Adrenal gland (tissue), 12 donors: ENCODE results near the gene ME2. TPM values are rescaled to one million over a fixed set of nuclear protein-coding genes. Genes with fewer than 3 reads are reported as not detected.

Experiments
- DNase-seq, 7 donors: peaks; one replicate each; pipeline ENCODE4 v3.0.0-alpha.2; 2019 to 2020
- H3K27ac ChIP-seq, 5 donors: fragments of 200-600 bp; sonication (generic) in 4 of 5; 1 replicate in 3 of 5; 2 replicates in 2 of 5; pipeline versions ENCODE4 v1.5.1 to v1.8.0; 2016 to 2020; ENCODE audit warnings: mild to moderate bottlenecking in 1 of 5
- H3K27me3 ChIP-seq: fragments of 200-600 bp; 2 replicates; pipeline ENCODE4 v1.8.0; 2021
- H3K36me3 ChIP-seq, 2 donors: fragments of 200-600 bp; replicated peaks in 1 of 2; 1 replicate in 1 of 2; 2 replicates in 1 of 2; pipeline versions ENCODE4 v1.5.1 to v1.8.0; 2018 to 2022
- H3K4me1 ChIP-seq, 2 donors: fragments of 200-600 bp; replicated peaks in 1 of 2; 1 replicate in 1 of 2; 2 replicates in 1 of 2; pipeline versions ENCODE4 v1.5.1 to v1.8.0; 2018 to 2021
- H3K4me3 ChIP-seq, 4 donors: fragments of 200-600 bp; sonication (generic) in 3 of 4; one replicate each; pipeline ENCODE4 v1.5.1; 2016 to 2018
- H3K9me3 ChIP-seq, 3 donors: fragments of 200-600 bp; sonication (generic) in 1 of 3; replicated peaks in 1 of 3; 1 replicate in 2 of 3; 2 replicates in 1 of 3; pipeline versions ENCODE4 v1.5.1 to v1.8.0; 2016 to 2021
- POLR2A ChIP-seq, 2 donors: fragments of 450-650 bp; IDR thresholded peaks; one replicate each; pipeline ENCODE4 v1.6.1; 2017; ENCODE audit warnings: antibody characterized with exemption in 2 of 2, mild to moderate bottlenecking in 2 of 2, moderate library complexity in 1 of 2
- WGBS, 4 donors: extraction: QIAGEN DNeasy Blood & Tissue Kit in 2 of 4; methylation state at CpG; one replicate each; pipeline versions ENCODE4 v1.1.5 to v1.1.7; 2013 to 2017; 5-methylcytosine and 5-hydroxymethylcytosine counted together
- intact Hi-C, 2 donors: fragments of 100-400 bp; cut with DNase I; formaldehyde crosslinking; loops; one replicate each; pipeline versions ENCODE4 v1.14.1 to v1.15.0; 2022 to 2023
- polyA plus RNA-seq, 3 donors: library from polyadenylated mRNA; stranded (reverse); fragments of 200-250 nt in 2 of 3; fragments of 350-450 nt in 1 of 3; fragmentation: Illumina TruSeq in 1 of 3; extraction: RNeasy Lipid Tissue Mini Kit (QIAGEN cat#74804) in 1 of 3; gene quantifications; one replicate each; pipeline ENCODE4 v1.2.3, GENCODE V29; 2013 to 2014
- total RNA-seq, 9 donors: library from RNA; depleted of rRNA in 4 of 9; stranded (reverse); fragments of >200 nt in 4 of 9; fragments of 120-200 nt in 1 of 9; fragmentation: NEBNext Ultra II Directional in 1 of 9; extraction: Animal tissue kit (Norgen Biotek cat#: 25700) in 1 of 9; gene quantifications; one replicate each; pipeline versions ENCODE4 v1.1.0 to v1.2.4, GENCODE V29; 2013 to 2023
- TF ChIP-seq, protein P1 (sequence below), 6 experiments: fragments of 450-650 bp in 4 of 6; fragments of 200-600 bp in 2 of 6; sonication (generic) in 1 of 6; IDR thresholded peaks; 1 replicate in 5 of 6; 2 replicates in 1 of 6; pipeline versions ENCODE4 v1.5.1 to v1.8.0; 2016 to 2021; ENCODE audit warnings: antibody characterized with exemption in 6 of 6, mild to moderate bottlenecking in 2 of 6, moderate library complexity in 1 of 6
- donor health status: healthy with polysubstance abuse.
- donor health status: Bipolar disorder and iron deficiency.
- donor health status: DM: yes; HTN: yes; CAD: no.
- donor health status: DM: no; HTN: no; CAD: no.
- donor health status: DM: no; HTN: no; CAD: no.
- donor health status: DM: yes; HTN: yes; CAD: no.

ME2 gene
- total and polyA plus RNA-seq, 12 donors: 17.9 to 133 (median 60.4) TPM

DNA sequence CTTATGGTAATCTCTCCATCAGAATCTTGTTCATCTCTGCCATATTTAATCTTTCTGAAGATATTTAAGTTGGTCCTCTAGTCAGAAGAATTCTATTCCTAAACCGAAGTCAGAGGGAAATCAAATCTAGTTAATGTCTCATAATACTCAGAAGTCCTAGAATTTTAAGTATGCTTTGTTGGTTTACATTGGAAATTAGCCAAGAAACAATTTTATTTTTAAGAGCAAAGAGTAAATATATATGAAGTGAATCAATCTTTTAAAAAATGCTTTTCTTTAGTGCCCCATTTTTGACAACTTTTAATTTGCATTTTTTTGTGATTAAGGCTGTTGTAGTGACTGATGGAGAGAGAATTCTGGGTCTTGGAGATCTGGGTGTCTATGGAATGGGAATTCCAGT lies 38.1 kb downstream of the ME2 start:
- no peak overlapping the region for H3K4me3 ChIP-seq
- H3K27ac ChIP-seq: no peak overlapping the region
- TF ChIP-seq POLR2A (IDR thresholded peaks at IDR 0.05): no peak
- TF ChIP-seq, protein P1, sequence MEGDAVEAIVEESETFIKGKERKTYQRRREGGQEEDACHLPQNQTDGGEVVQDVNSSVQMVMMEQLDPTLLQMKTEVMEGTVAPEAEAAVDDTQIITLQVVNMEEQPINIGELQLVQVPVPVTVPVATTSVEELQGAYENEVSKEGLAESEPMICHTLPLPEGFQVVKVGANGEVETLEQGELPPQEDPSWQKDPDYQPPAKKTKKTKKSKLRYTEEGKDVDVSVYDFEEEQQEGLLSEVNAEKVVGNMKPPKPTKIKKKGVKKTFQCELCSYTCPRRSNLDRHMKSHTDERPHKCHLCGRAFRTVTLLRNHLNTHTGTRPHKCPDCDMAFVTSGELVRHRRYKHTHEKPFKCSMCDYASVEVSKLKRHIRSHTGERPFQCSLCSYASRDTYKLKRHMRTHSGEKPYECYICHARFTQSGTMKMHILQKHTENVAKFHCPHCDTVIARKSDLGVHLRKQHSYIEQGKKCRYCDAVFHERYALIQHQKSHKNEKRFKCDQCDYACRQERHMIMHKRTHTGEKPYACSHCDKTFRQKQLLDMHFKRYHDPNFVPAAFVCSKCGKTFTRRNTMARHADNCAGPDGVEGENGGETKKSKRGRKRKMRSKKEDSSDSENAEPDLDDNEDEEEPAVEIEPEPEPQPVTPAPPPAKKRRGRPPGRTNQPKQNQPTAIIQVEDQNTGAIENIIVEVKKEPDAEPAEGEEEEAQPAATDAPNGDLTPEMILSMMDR (IDR thresholded peaks at IDR 0.05): no peak
- H3K4me1 ChIP-seq: no peaks in the 10 kb centered on the region
- H3K9me3 ChIP-seq: no peaks in the 10 kb centered on the region
- intact Hi-C loops: no loop called here
- no peak for DNase-seq
- 74 to 93% (median 79%) methylated on average over 1 of the region's 1 CpG for WGBS, 4 donors
- H3K27me3 ChIP-seq: no peaks in the 10 kb centered on the region
- H3K36me3 ChIP-seq: peaks cover 0 to 17% of the 10 kb centered on the region in 2 donors

DNA sequence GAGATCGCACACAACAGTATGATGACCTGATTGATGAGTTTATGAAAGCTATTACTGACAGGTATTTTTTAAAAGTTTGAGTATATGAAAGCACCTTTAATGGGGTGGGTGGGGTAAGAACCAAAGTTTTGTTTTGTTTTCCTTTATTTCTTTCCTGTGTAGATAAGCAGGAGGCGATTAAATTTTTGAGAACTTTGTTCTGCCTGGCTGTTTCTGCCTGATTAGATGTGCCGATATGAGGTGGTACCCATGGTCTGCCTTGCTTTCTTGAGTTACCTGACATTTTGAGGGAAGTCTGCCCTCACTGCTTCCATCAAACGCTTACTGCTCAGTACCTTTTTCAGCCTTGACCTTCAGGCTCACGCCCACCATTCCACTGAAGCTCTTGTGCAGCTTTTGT lies 39.2 kb downstream of the ME2 start:
- 92 to 96% (median 93%) methylated on average over 5 of the region's 5 CpGs for WGBS, 4 donors
- peaks cover 0 to 21% of the 10 kb centered on the region in 2 donors for H3K36me3 ChIP-seq

DNA sequence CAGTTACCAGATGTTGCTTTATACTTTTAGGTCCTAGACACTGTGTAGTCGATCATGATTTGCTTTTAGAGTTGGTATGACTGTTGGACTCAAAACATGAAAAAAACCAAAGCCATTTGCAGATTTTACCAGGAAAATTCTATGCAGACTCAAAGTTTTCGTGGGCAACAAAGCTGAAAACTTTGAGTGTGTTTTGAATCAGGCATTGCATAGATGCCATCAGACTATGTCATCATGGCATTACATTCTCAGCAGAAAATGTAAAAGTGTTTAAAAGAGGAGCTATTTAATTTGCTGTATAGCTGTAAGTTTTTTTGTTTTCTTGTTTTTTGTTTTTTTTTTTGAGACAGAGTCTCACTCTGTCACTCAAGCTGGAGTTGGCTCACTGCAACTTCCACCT lies 45.5 kb downstream of the ME2 start:
- 92 to 98% (median 97%) methylated on average over 2 of the region's 2 CpGs for WGBS, 4 donors
- H3K9me3 ChIP-seq: no peaks in the 10 kb centered on the region
- H3K36me3 ChIP-seq: peaks cover 0 to 38% of the 10 kb centered on the region in 2 donors
- TF ChIP-seq POLR2A (IDR thresholded peaks at IDR 0.05): no peak
- TF ChIP-seq, protein P1 (IDR thresholded peaks at IDR 0.05): no peak
- DNase-seq: no peak
- no peaks in the 10 kb centered on the region for H3K4me1 ChIP-seq
- no peak overlapping the region for H3K27ac ChIP-seq
- H3K4me3 ChIP-seq: no peak overlapping the region
- H3K27me3 ChIP-seq: no peaks in the 10 kb centered on the region
- intact Hi-C loops: no loop called here

More for the DNA sequence above, 39.2 kb downstream of the ME2 start:
- H3K4me1 ChIP-seq: no peaks in the 10 kb centered on the region
- H3K27me3 ChIP-seq: no peaks in the 10 kb centered on the region
- no peak overlapping the region for H3K4me3 ChIP-seq
- TF ChIP-seq, protein P1 (IDR thresholded peaks at IDR 0.05): no peak
- TF ChIP-seq POLR2A (IDR thresholded peaks at IDR 0.05): no peak
- no peaks in the 10 kb centered on the region for H3K9me3 ChIP-seq
- no peak for DNase-seq
- no peak overlapping the region for H3K27ac ChIP-seq
- intact Hi-C loops: no loop called here

DNA sequence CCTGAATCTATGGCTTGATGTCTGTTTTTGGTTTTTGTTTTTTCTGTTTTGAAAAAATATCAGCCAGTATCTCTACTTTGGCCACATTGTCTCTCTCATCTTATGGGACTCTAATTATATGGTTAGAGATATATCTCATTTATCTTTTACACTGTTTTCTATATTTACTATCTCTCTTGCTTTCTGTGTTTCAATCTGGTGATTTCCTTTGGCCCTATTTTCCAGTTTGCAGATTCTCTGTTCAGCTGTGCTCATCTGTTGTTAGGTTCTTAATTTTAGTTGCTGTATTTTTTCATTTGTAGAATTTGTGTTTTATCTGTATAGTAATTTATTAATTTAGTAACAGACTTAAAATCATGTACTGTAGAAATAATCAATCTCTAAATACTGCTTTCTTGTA lies 47.6 kb downstream of the ME2 start:
- Histone ChIP-seq H3K4me3 (no peak overlapping the region), H3K9me3 (no peaks in the 10 kb centered on the region), H3K36me3 (peaks cover 0 to 30% of the 10 kb centered on the region in 2 donors), H3K4me1 (no peaks in the 10 kb centered on the region), H3K27ac (no peak overlapping the region), H3K27me3 (no peaks in the 10 kb centered on the region)
- DNase-seq: no peak
- TF ChIP-seq, protein P1 (IDR thresholded peaks at IDR 0.05): no peak
- TF ChIP-seq POLR2A (IDR thresholded peaks at IDR 0.05): no peak
- intact Hi-C loops: no loop called here
